GM23338 (cell line): ENCODE results near the gene TBX2. TPM values are rescaled to one million over a fixed set of nuclear protein-coding genes. Genes with fewer than 3 reads are reported as not detected.

Source experiments
- ATAC-seq: fragments of 200-7000 bp; cut with Tn5 transposase; 3 replicates; pipeline ENCODE4 v1.9.1; 2020
- DNase-seq: peaks from one replicate; pipeline ENCODE4 v3.0.0-alpha.2; 2015; ENCODE audit warnings: low spot score
- H2AFZ ChIP-seq: fragments of 200-600 bp; sonication (generic); 2 replicates; pipeline ENCODE4 v1.8.0; 2016; ENCODE audit warnings: antibody characterized with exemption, mild to moderate bottlenecking, moderate library complexity
- H3F3A ChIP-seq: fragments of 200-600 bp; sonication (generic); replicated peaks from 2 replicates; pipeline ENCODE4 v1.8.0; 2017; ENCODE audit warnings: antibody characterized with exemption, mixed run types, low read depth
- H3K27ac ChIP-seq: fragments of 200-600 bp; sonication (generic); 2 replicates; pipeline ENCODE4 v1.6.1; 2016; ENCODE audit warnings: low read depth
- H3K27me3 ChIP-seq: fragments of 200-600 bp; sonication (generic); 2 replicates; pipeline ENCODE4 v1.8.0; 2016; ENCODE audit warnings: mild to moderate bottlenecking, mixed run types, moderate library complexity; ENCODE audit not compliant: insufficient read depth
- H3K36me3 ChIP-seq: fragments of 200-600 bp; sonication (generic); 2 replicates; pipeline ENCODE4 v1.8.0; 2016; ENCODE audit warnings: mild to moderate bottlenecking; ENCODE audit not compliant: insufficient read depth
- H3K4me1 ChIP-seq: fragments of 200-600 bp; sonication (generic); 2 replicates; pipeline ENCODE4 v1.8.0; 2016; ENCODE audit warnings: mild to moderate bottlenecking, moderate library complexity; ENCODE audit not compliant: insufficient read depth
- H3K4me2 ChIP-seq: fragments of 200-600 bp; sonication (generic); 2 replicates; pipeline ENCODE4 v1.7.1; 2017; ENCODE audit warnings: mixed run types
- H3K4me3 ChIP-seq: fragments of 200-600 bp; sonication (generic); 2 replicates; pipeline ENCODE4 v1.6.1; 2016; ENCODE audit warnings: mixed run types
- H3K79me2 ChIP-seq: fragments of 200-600 bp; sonication (generic); replicated peaks from 2 replicates; pipeline ENCODE4 v1.8.0; 2017; ENCODE audit warnings: mild to moderate bottlenecking; ENCODE audit not compliant: insufficient read depth
- H3K9me2 ChIP-seq: fragments of 200-600 bp; sonication (generic); 2 replicates; pipeline ENCODE4 v1.8.0; 2017; ENCODE audit not compliant: insufficient read depth
- H4K20me1 ChIP-seq: fragments of 200-600 bp; sonication (generic); replicated peaks from 2 replicates; pipeline ENCODE4 v1.8.0; 2017; ENCODE audit warnings: mild to moderate bottlenecking; ENCODE audit not compliant: insufficient read depth
- H3K27ac Mint-ChIP-seq: 2 replicates; pipeline ENCODE4 v1.8.0; 2020; ENCODE audit warnings: inconsistent platforms, mild to moderate bottlenecking, moderate library complexity, mixed read lengths
- H3K27me3 Mint-ChIP-seq: 3 replicates; pipeline ENCODE4 v1.8.0; 2022; ENCODE audit warnings: low read depth, mild to moderate bottlenecking, moderate library complexity, mixed read lengths, inconsistent platforms; ENCODE audit not compliant: insufficient read depth, poor library complexity
- H3K36me3 Mint-ChIP-seq: 3 replicates; pipeline ENCODE4 v1.8.0; 2021; ENCODE audit warnings: low read depth, mild to moderate bottlenecking, inconsistent platforms, moderate library complexity, mixed read lengths
- H3K4me1 Mint-ChIP-seq: 3 replicates; pipeline ENCODE4 v1.8.0; 2020; ENCODE audit warnings: mild to moderate bottlenecking, inconsistent platforms, mixed read lengths
- H3K4me3 Mint-ChIP-seq: 3 replicates; pipeline ENCODE4 v1.8.0; 2021; ENCODE audit warnings: moderate library complexity, mild to moderate bottlenecking, inconsistent platforms, mixed read lengths
- H3K9me3 Mint-ChIP-seq: 3 replicates; pipeline ENCODE4 v1.8.0; 2020; ENCODE audit warnings: moderate library complexity, mild to moderate bottlenecking, inconsistent platforms, mixed read lengths
- EZH2 ChIP-seq: fragments of 200-600 bp; sonication (generic); IDR thresholded peaks from one replicate; pipeline ENCODE4 v1.8.0; 2017; ENCODE audit warnings: antibody characterized with exemption, mild to moderate bottlenecking, low read depth; ENCODE audit not compliant: unreplicated experiment
- EZH2phosphoT487 ChIP-seq: fragments of 200-600 bp; sonication (generic); IDR thresholded peaks from one replicate; pipeline ENCODE4 v1.8.1; 2018; ENCODE audit warnings: antibody characterized with exemption; ENCODE audit not compliant: unreplicated experiment
- JUNB ChIP-seq: IDR thresholded peaks from one replicate; pipeline ENCODE4 v1.6.1; 2016; ENCODE audit warnings: antibody characterized with exemption; ENCODE audit not compliant: unreplicated experiment
- NANOG ChIP-seq: IDR thresholded peaks from 2 replicates; pipeline ENCODE4 v1.6.1; 2016; ENCODE audit warnings: antibody characterized with exemption, borderline replicate concordance
- POLR2AphosphoS5 ChIP-seq: IDR thresholded peaks from 2 replicates; pipeline ENCODE4 v1.6.1; 2016; ENCODE audit warnings: antibody characterized with exemption, low read depth
- polyA plus RNA-seq: library from polyadenylated mRNA; unstranded; fragments of >200 nt; fragmentation: Nextera tagmentation; extraction: Ambion mirVana; gene quantifications from 2 replicates; pipeline ENCODE4 v1.2.1, GENCODE V29; 2016
- total RNA-seq: library from RNA; depleted of rRNA; stranded (reverse); fragments of >200 nt; shearing (Covaris generic); gene quantifications from 2 replicates; pipeline ENCODE4 v1.2.3, GENCODE V29; 2014
- TF ChIP-seq, protein P1 (sequence below), 2 experiments: fragments of 200-600 bp in 1 of 2; sonication (generic) in 1 of 2; conservative IDR thresholded peaks; 2 replicates each; pipeline versions ENCODE4 v1.5.1 to v1.6.1; 2016 to 2017; ENCODE audit warnings: antibody characterized with exemption in 2 of 2, low read depth in 2 of 2, mild to moderate bottlenecking in 2 of 2, moderate library complexity in 1 of 2
- TF ChIP-seq, protein P2 (sequence below): IDR thresholded peaks from one replicate; pipeline ENCODE4 v1.6.1; 2018; ENCODE audit warnings: antibody characterized with exemption; ENCODE audit not compliant: unreplicated experiment
- TF ChIP-seq, protein P3 (sequence below): IDR thresholded peaks from 2 replicates; pipeline ENCODE4 v1.6.1; 2016; ENCODE audit warnings: antibody characterized with exemption

Gene TBX2
- total and polyA plus RNA-seq, 2 experiments from 2014 or later = not detected

DNA sequence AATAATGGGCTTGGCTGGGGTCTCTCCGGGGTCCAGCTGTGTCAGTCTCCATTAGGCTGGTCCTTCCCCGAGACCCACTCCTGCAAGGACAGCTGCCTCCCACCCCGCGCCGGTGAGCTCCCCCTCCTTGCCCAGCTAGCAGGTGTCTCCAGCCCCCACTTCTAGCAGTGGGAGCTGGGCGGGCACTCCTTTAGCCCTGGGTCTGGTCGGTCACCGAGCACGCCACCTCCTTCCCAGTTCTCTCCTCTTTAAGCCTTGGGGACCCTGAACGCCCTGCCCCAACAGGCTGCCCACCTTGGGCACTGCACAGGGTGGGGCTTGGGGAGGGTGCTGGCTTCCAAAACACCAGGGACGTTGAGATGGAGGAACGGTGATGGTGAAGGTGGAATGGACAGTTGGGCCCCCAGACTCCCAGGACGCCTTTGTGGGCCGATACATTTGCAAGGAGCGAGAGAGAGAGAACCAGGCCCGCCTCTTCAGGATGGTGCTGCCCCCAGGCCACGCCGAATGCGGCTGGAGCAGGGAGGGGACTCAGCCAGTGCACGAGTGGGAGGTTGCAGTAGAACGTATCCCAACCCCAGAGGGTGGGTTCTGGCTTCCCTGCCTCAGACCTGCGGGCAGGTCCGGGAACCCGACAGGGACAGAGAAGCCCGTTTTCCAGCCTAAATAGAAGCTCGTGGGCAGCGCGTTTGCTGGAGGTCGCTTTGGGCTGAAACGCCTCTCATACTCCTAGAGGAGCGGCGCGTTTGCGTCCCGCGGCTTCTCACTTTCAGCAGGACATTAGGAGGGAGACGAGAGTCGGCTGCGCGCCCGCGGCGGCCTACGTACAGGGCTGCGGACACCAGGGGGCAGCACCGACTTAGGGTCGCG lies 10.7 kb downstream of the TBX2 start:
- DNase-seq = peak; percentile 91
- Mint-ChIP-seq H3K27me3 (peaks cover 90% of the 10 kb centered on the region), H3K9me3 (no peaks in the 10 kb centered on the region), H3K4me3 (peak overlapping the region; percentile 62), H3K36me3 (no peaks in the 10 kb centered on the region), H3K4me1 (peaks cover 22% of the 10 kb centered on the region), H3K27ac (no peak overlapping the region)
- H4K20me1 ChIP-seq = peaks cover 15% of the 10 kb centered on the region; the same call in 1 of the 2 replicates
- no peaks in the 10 kb centered on the region for H3K9me2 ChIP-seq
- H3K4me2 ChIP-seq = peak overlapping the region; percentile 93
- TF ChIP-seq, protein P1, sequence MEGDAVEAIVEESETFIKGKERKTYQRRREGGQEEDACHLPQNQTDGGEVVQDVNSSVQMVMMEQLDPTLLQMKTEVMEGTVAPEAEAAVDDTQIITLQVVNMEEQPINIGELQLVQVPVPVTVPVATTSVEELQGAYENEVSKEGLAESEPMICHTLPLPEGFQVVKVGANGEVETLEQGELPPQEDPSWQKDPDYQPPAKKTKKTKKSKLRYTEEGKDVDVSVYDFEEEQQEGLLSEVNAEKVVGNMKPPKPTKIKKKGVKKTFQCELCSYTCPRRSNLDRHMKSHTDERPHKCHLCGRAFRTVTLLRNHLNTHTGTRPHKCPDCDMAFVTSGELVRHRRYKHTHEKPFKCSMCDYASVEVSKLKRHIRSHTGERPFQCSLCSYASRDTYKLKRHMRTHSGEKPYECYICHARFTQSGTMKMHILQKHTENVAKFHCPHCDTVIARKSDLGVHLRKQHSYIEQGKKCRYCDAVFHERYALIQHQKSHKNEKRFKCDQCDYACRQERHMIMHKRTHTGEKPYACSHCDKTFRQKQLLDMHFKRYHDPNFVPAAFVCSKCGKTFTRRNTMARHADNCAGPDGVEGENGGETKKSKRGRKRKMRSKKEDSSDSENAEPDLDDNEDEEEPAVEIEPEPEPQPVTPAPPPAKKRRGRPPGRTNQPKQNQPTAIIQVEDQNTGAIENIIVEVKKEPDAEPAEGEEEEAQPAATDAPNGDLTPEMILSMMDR (conservative IDR thresholded peaks at IDR 0.05; ENCODE audit: low read depth in 2 of 2) = peak; percentile 53 to 76
- TF ChIP-seq EZH2 (peak; percentile 91), EZH2phosphoT487 (no peak)
- TF ChIP-seq, protein P2, sequence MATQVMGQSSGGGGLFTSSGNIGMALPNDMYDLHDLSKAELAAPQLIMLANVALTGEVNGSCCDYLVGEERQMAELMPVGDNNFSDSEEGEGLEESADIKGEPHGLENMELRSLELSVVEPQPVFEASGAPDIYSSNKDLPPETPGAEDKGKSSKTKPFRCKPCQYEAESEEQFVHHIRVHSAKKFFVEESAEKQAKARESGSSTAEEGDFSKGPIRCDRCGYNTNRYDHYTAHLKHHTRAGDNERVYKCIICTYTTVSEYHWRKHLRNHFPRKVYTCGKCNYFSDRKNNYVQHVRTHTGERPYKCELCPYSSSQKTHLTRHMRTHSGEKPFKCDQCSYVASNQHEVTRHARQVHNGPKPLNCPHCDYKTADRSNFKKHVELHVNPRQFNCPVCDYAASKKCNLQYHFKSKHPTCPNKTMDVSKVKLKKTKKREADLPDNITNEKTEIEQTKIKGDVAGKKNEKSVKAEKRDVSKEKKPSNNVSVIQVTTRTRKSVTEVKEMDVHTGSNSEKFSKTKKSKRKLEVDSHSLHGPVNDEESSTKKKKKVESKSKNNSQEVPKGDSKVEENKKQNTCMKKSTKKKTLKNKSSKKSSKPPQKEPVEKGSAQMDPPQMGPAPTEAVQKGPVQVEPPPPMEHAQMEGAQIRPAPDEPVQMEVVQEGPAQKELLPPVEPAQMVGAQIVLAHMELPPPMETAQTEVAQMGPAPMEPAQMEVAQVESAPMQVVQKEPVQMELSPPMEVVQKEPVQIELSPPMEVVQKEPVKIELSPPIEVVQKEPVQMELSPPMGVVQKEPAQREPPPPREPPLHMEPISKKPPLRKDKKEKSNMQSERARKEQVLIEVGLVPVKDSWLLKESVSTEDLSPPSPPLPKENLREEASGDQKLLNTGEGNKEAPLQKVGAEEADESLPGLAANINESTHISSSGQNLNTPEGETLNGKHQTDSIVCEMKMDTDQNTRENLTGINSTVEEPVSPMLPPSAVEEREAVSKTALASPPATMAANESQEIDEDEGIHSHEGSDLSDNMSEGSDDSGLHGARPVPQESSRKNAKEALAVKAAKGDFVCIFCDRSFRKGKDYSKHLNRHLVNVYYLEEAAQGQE = no peak
- H3K4me1 ChIP-seq = peaks cover 14% of the 10 kb centered on the region; the same call in 1 of the 2 replicates
- peaks cover 97% of the 10 kb centered on the region for H3K27me3 ChIP-seq
- H3F3A ChIP-seq = 0 out of 2 replicates have a peak, but pooled peaks cover 2% of the 10 kb centered on the region
- H3K27ac ChIP-seq = no peak overlapping the region
- H2AFZ ChIP-seq = no peak overlapping the region
- H3K79me2 ChIP-seq = no peaks in the 10 kb centered on the region
- peak overlapping the region; percentile 77 for H3K4me3 ChIP-seq
- H3K36me3 ChIP-seq = no peaks in the 10 kb centered on the region
- ATAC-seq = peak; percentile 43

DNA sequence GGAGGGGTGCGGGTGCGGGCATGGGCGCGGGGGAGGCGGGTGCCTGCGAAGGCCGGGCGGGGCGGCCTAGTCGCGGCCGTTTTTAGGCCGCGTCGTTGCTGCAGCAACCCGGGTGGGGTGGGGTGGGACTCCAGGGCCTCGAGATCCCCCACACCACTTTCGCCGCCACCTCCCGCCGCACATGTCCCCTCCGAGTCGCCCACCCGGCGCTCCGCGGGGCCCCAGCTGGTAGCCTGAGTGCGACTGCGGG lies 11.3 kb downstream of the TBX2 start:
- H3K4me3 Mint-ChIP-seq = peak overlapping the region; percentile 72; the same call in 2 of the 3 replicates
- Histone ChIP-seq H3K9me2 (no peaks in the 10 kb centered on the region), H3K36me3 (no peaks in the 10 kb centered on the region), H3K27ac (no peak overlapping the region), H3K4me1 (peaks cover 14% of the 10 kb centered on the region; the same call in 1 of the 2 replicates), H4K20me1 (peaks cover 15% of the 10 kb centered on the region; the same call in 1 of the 2 replicates), H2AFZ (peak overlapping the region; percentile 96; the same call in 1 of the 2 replicates), H3F3A (0 out of 2 replicates have a peak, but pooled peaks cover 2% of the 10 kb centered on the region), H3K79me2 (no peaks in the 10 kb centered on the region), H3K27me3 (peaks cover 97% of the 10 kb centered on the region), H3K4me2 (peak overlapping the region; percentile 93), H3K4me3 (peak overlapping the region; percentile 77)
- H3K9me3 Mint-ChIP-seq = no peaks in the 10 kb centered on the region
- H3K36me3 Mint-ChIP-seq = no peaks in the 10 kb centered on the region
- DNase-seq = no peak
- no peak overlapping the region for H3K27ac Mint-ChIP-seq
- H3K4me1 Mint-ChIP-seq = peaks cover 23% of the 10 kb centered on the region
- no peak for ATAC-seq
- H3K27me3 Mint-ChIP-seq = peaks cover 90% of the 10 kb centered on the region
- TF ChIP-seq, protein P3, sequence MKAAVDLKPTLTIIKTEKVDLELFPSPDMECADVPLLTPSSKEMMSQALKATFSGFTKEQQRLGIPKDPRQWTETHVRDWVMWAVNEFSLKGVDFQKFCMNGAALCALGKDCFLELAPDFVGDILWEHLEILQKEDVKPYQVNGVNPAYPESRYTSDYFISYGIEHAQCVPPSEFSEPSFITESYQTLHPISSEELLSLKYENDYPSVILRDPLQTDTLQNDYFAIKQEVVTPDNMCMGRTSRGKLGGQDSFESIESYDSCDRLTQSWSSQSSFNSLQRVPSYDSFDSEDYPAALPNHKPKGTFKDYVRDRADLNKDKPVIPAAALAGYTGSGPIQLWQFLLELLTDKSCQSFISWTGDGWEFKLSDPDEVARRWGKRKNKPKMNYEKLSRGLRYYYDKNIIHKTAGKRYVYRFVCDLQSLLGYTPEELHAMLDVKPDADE = no peak
- TF ChIP-seq, protein P1 (conservative IDR thresholded peaks at IDR 0.05; ENCODE audit: low read depth in 2 of 2) = no peak
- TF ChIP-seq EZH2phosphoT487 = no peak
- TF ChIP-seq JUNB = no peak
- TF ChIP-seq NANOG = no peak
- TF ChIP-seq POLR2AphosphoS5 = no peak
